Measurements from ENCODE around the gene PDZD7.

The PDZD7 gene

GRCh38 chr10:100998991-100999741 is 31.8 kb downstream of the PDZD7 start:
- Histone ChIP-seq H2AFZ (ENCODE audit: low read length) (peak overlapping the region; percentile 98), H3K36me3 (replicated peaks; ENCODE audit: insufficient read depth, low read length) (no peaks in the 10 kb centered on the region), H3K9me3 (replicated peaks; ENCODE audit: insufficient read depth, low read length) (no peaks in the 10 kb centered on the region), H4K20me1 (ENCODE audit: insufficient read depth, low read length) (no peaks in the 10 kb centered on the region), H3K9ac (ENCODE audit: low read length) (peak overlapping the region; percentile 67), H3F3A (ENCODE audit: insufficient read depth, low read length) (peaks cover 29% of the 10 kb centered on the region), H3K27ac (ENCODE audit: low read length) (peak overlapping the region; percentile 67; the same call in 1 of the 2 replicates), H3K4me1 (ENCODE audit: low read length) (peaks cover 13% of the 10 kb centered on the region), H3K9me2 (replicated peaks; ENCODE audit: insufficient read depth, low read length) (no peaks in the 10 kb centered on the region), H3K4me3 (ENCODE audit: low read length) (peak overlapping the region; percentile 92), H3K27me3 (replicated peaks; ENCODE audit: insufficient read depth, low read length) (no peaks in the 10 kb centered on the region), H3K79me2 (ENCODE audit: low read length) (no peaks in the 10 kb centered on the region), H3K4me2 (ENCODE audit: low read depth, low read length) (peak overlapping the region; percentile 100)
- peak; percentile 69 for DNase-seq
- TF ChIP-seq CTCF (IDR thresholded peaks at IDR 0.05; ENCODE audit: low read length) (peak; percentile 79), EZH2phosphoT487 (IDR thresholded peaks at IDR 0.05; ENCODE audit: low read length) (no peak)

- Histone ChIP-seq H3K9me3 (replicated peaks; ENCODE audit: insufficient read depth, low read length) (no peaks in the 10 kb centered on the region), H4K20me1 (ENCODE audit: insufficient read depth, low read length) (no peaks in the 10 kb centered on the region), H2AFZ (ENCODE audit: low read length) (peak overlapping the region; percentile 98), H3K4me2 (ENCODE audit: low read depth, low read length) (peak overlapping the region; percentile 100), H3K9ac (ENCODE audit: low read length) (peak overlapping the region; percentile 67), H3K9me2 (replicated peaks; ENCODE audit: insufficient read depth, low read length) (no peaks in the 10 kb centered on the region), H3K36me3 (replicated peaks; ENCODE audit: insufficient read depth, low read length) (no peaks in the 10 kb centered on the region), H3K27ac (ENCODE audit: low read length) (peak overlapping the region; percentile 67; the same call in 1 of the 2 replicates), H3F3A (ENCODE audit: insufficient read depth, low read length) (peaks cover 36% of the 10 kb centered on the region), H3K4me1 (ENCODE audit: low read length) (peaks cover 13% of the 10 kb centered on the region), H3K4me3 (ENCODE audit: low read length) (peak overlapping the region; percentile 92), H3K27me3 (replicated peaks; ENCODE audit: insufficient read depth, low read length) (no peaks in the 10 kb centered on the region), H3K79me2 (ENCODE audit: low read length) (no peaks in the 10 kb centered on the region)
- TF ChIP-seq EZH2phosphoT487 (IDR thresholded peaks at IDR 0.05; ENCODE audit: low read length), result no peak
- TF ChIP-seq EZH2 (optimal IDR thresholded peaks at IDR 0.05; ENCODE audit: low read depth, low read length), result no peak
- no peak for TF ChIP-seq CTCF (IDR thresholded peaks at IDR 0.05; ENCODE audit: low read length)
- DNase-seq, result peak; percentile 82
These were observed 32.5 kb downstream of the PDZD7 start for GRCh38 chr10:100998183-100998990.

GRCh38 chr10:100997360-100998182 is 33.4 kb downstream of the PDZD7 start:
- no peaks in the 10 kb centered on the region for H4K20me1 ChIP-seq (ENCODE audit: insufficient read depth, low read length)
- TF ChIP-seq EZH2 (optimal IDR thresholded peaks at IDR 0.05; ENCODE audit: low read depth, low read length), result no peak
- peak; percentile 89 for TF ChIP-seq CTCF (IDR thresholded peaks at IDR 0.05; ENCODE audit: low read length)
- peak overlapping the region; percentile 92 for H3K4me3 ChIP-seq (ENCODE audit: low read length)
- peak overlapping the region; percentile 98 for H2AFZ ChIP-seq (ENCODE audit: low read length)
- H3K27ac ChIP-seq (ENCODE audit: low read length), result peak overlapping the region; percentile 67; the same call in 1 of the 2 replicates
- H3K27me3 ChIP-seq (replicated peaks; ENCODE audit: insufficient read depth, low read length), result no peaks in the 10 kb centered on the region
- peak; percentile 68 for DNase-seq
- peak overlapping the region; percentile 100 for H3K4me2 ChIP-seq (ENCODE audit: low read depth, low read length)
- peaks cover 36% of the 10 kb centered on the region for H3F3A ChIP-seq (ENCODE audit: insufficient read depth, low read length)
- no peaks in the 10 kb centered on the region for H3K79me2 ChIP-seq (ENCODE audit: low read length)
- peak overlapping the region; percentile 67 for H3K9ac ChIP-seq (ENCODE audit: low read length)
- no peaks in the 10 kb centered on the region for H3K36me3 ChIP-seq (replicated peaks; ENCODE audit: insufficient read depth, low read length)
- peaks cover 13% of the 10 kb centered on the region for H3K4me1 ChIP-seq (ENCODE audit: low read length)
- H3K9me3 ChIP-seq (replicated peaks; ENCODE audit: insufficient read depth, low read length), result no peaks in the 10 kb centered on the region
- H3K9me2 ChIP-seq (replicated peaks; ENCODE audit: insufficient read depth, low read length), result no peaks in the 10 kb centered on the region
